GM23338 (cell line): ENCODE data around the gene ITPRID1. TPM values are rescaled to one million over a fixed set of nuclear protein-coding genes. Genes with fewer than 3 reads are reported as not detected.

ENCODE experiments used
- ATAC-seq: fragments of 200-7000 bp; cut with Tn5 transposase; 3 replicates; pipeline ENCODE4 v1.9.1; 2020
- DNase-seq: peaks from one replicate; pipeline ENCODE4 v3.0.0-alpha.2; 2015; ENCODE audit warnings: low spot score
- H2AFZ ChIP-seq: fragments of 200-600 bp; sonication (generic); 2 replicates; pipeline ENCODE4 v1.8.0; 2016; ENCODE audit warnings: antibody characterized with exemption, mild to moderate bottlenecking, moderate library complexity
- H3F3A ChIP-seq: fragments of 200-600 bp; sonication (generic); replicated peaks from 2 replicates; pipeline ENCODE4 v1.8.0; 2017; ENCODE audit warnings: antibody characterized with exemption, mixed run types, low read depth
- H3K27ac ChIP-seq: fragments of 200-600 bp; sonication (generic); 2 replicates; pipeline ENCODE4 v1.6.1; 2016; ENCODE audit warnings: low read depth
- H3K27me3 ChIP-seq: fragments of 200-600 bp; sonication (generic); 2 replicates; pipeline ENCODE4 v1.8.0; 2016; ENCODE audit warnings: mild to moderate bottlenecking, mixed run types, moderate library complexity; ENCODE audit not compliant: insufficient read depth
- H3K36me3 ChIP-seq: fragments of 200-600 bp; sonication (generic); 2 replicates; pipeline ENCODE4 v1.8.0; 2016; ENCODE audit warnings: mild to moderate bottlenecking; ENCODE audit not compliant: insufficient read depth
- H3K4me1 ChIP-seq: fragments of 200-600 bp; sonication (generic); 2 replicates; pipeline ENCODE4 v1.8.0; 2016; ENCODE audit warnings: mild to moderate bottlenecking, moderate library complexity; ENCODE audit not compliant: insufficient read depth
- H3K4me2 ChIP-seq: fragments of 200-600 bp; sonication (generic); 2 replicates; pipeline ENCODE4 v1.7.1; 2017; ENCODE audit warnings: mixed run types
- H3K4me3 ChIP-seq: fragments of 200-600 bp; sonication (generic); 2 replicates; pipeline ENCODE4 v1.6.1; 2016; ENCODE audit warnings: mixed run types
- H3K79me2 ChIP-seq: fragments of 200-600 bp; sonication (generic); replicated peaks from 2 replicates; pipeline ENCODE4 v1.8.0; 2017; ENCODE audit warnings: mild to moderate bottlenecking; ENCODE audit not compliant: insufficient read depth
- H3K9me2 ChIP-seq: fragments of 200-600 bp; sonication (generic); 2 replicates; pipeline ENCODE4 v1.8.0; 2017; ENCODE audit not compliant: insufficient read depth
- H4K20me1 ChIP-seq: fragments of 200-600 bp; sonication (generic); replicated peaks from 2 replicates; pipeline ENCODE4 v1.8.0; 2017; ENCODE audit warnings: mild to moderate bottlenecking; ENCODE audit not compliant: insufficient read depth
- H3K27ac Mint-ChIP-seq: 2 replicates; pipeline ENCODE4 v1.8.0; 2020; ENCODE audit warnings: inconsistent platforms, mild to moderate bottlenecking, moderate library complexity, mixed read lengths
- H3K27me3 Mint-ChIP-seq: 3 replicates; pipeline ENCODE4 v1.8.0; 2022; ENCODE audit warnings: low read depth, mild to moderate bottlenecking, moderate library complexity, mixed read lengths, inconsistent platforms; ENCODE audit not compliant: insufficient read depth, poor library complexity
- H3K36me3 Mint-ChIP-seq: 3 replicates; pipeline ENCODE4 v1.8.0; 2021; ENCODE audit warnings: low read depth, mild to moderate bottlenecking, inconsistent platforms, moderate library complexity, mixed read lengths
- H3K4me1 Mint-ChIP-seq: 3 replicates; pipeline ENCODE4 v1.8.0; 2020; ENCODE audit warnings: mild to moderate bottlenecking, inconsistent platforms, mixed read lengths
- H3K4me3 Mint-ChIP-seq: 3 replicates; pipeline ENCODE4 v1.8.0; 2021; ENCODE audit warnings: moderate library complexity, mild to moderate bottlenecking, inconsistent platforms, mixed read lengths
- H3K9me3 Mint-ChIP-seq: 3 replicates; pipeline ENCODE4 v1.8.0; 2020; ENCODE audit warnings: moderate library complexity, mild to moderate bottlenecking, inconsistent platforms, mixed read lengths
- CREB1 ChIP-seq: fragments of 250-450 bp; sonication (Bioruptor Pico); IDR thresholded peaks from 2 replicates; pipeline ENCODE4 v1.5.0; 2020; ENCODE audit warnings: low read depth, mild to moderate bottlenecking, moderate library complexity
- CTCF ChIP-seq, 2 experiments: fragments of 200-600 bp in 1 of 2; sonication (generic) in 1 of 2; conservative IDR thresholded peaks; 2 replicates each; pipeline versions ENCODE4 v1.5.1 to v1.6.1; 2016 to 2017; ENCODE audit warnings: antibody characterized with exemption in 2 of 2, low read depth in 2 of 2, mild to moderate bottlenecking in 2 of 2, moderate library complexity in 1 of 2
- ETS1 ChIP-seq: IDR thresholded peaks from 2 replicates; pipeline ENCODE4 v1.6.1; 2016; ENCODE audit warnings: antibody characterized with exemption
- ZNF114 ChIP-seq: fragments of 250-450 bp; sonication (Bioruptor Pico); IDR thresholded peaks from 2 replicates; pipeline ENCODE4 v1.5.0; 2020; ENCODE audit warnings: mild to moderate bottlenecking, moderate library complexity
- ZNF462 ChIP-seq: fragments of 250-450 bp; sonication (Bioruptor Pico); IDR thresholded peaks from 2 replicates; pipeline ENCODE4 v1.5.0; 2020; ENCODE audit warnings: mild to moderate bottlenecking, moderate library complexity
- polyA plus RNA-seq: library from polyadenylated mRNA; unstranded; fragments of >200 nt; fragmentation: Nextera tagmentation; extraction: Ambion mirVana; gene quantifications from 2 replicates; pipeline ENCODE4 v1.2.1, GENCODE V29; 2016
- total RNA-seq: library from RNA; depleted of rRNA; stranded (reverse); fragments of >200 nt; shearing (Covaris generic); gene quantifications from 2 replicates; pipeline ENCODE4 v1.2.3, GENCODE V29; 2014

The ITPRID1 gene
- total and polyA plus RNA-seq, 2 experiments from 2014 or later = 0.05 to 0.45 TPM

- Mint-ChIP-seq H3K27ac (no peak overlapping the region), H3K4me3 (no peak overlapping the region), H3K4me1 (peaks cover 12% of the 10 kb centered on the region), H3K9me3 (no peaks in the 10 kb centered on the region; the same call in 2 of the 3 replicates), H3K36me3 (no peaks in the 10 kb centered on the region), H3K27me3 (no peaks in the 10 kb centered on the region)
- Histone ChIP-seq H4K20me1 (no peaks in the 10 kb centered on the region), H2AFZ (0 out of 2 replicates have a peak overlapping the region, but pooled peaks have one; percentile 2), H3K36me3 (no peaks in the 10 kb centered on the region), H3K27me3 (no peaks in the 10 kb centered on the region), H3K9me2 (no peaks in the 10 kb centered on the region), H3K4me1 (no peaks in the 10 kb centered on the region), H3K4me2 (no peak overlapping the region), H3F3A (no peaks in the 10 kb centered on the region), H3K27ac (no peak overlapping the region), H3K4me3 (no peak overlapping the region), H3K79me2 (no peaks in the 10 kb centered on the region)
- peak; percentile 89 for DNase-seq
- ATAC-seq = peak; percentile 100
- peak; percentile 97 for TF ChIP-seq ZNF462 (CRISPR knock-in tag)
- peak; percentile 47 to 59 for TF ChIP-seq CTCF (conservative IDR thresholded peaks at IDR 0.05; ENCODE audit: low read depth in 2 of 2)
- TF ChIP-seq ZNF114 (CRISPR knock-in tag) = peak; percentile 29; the same call in 1 of the 2 replicates
- TF ChIP-seq CREB1 = peak; percentile 40; the same call in 1 of the 2 replicates
- TF ChIP-seq ETS1 = no peak
These were observed 149.2 kb downstream of the ITPRID1 start for GRCh38 chr7:31663072-31663471.
